ENCODE data around the gene MILR1. TPM values are rescaled to one million over a fixed set of nuclear protein-coding genes. Genes with fewer than 3 reads are reported as not detected.
"Not testable (repeated sequence)": the region's sequence is repeated elsewhere in the genome, so short reads cannot be mapped to it uniquely, and the experiment has no call there.

MILR1 gene
- total and polyA plus RNA-seq, 2 donors from 2014 or later: 2.2 to 17.8 TPM

DNA sequence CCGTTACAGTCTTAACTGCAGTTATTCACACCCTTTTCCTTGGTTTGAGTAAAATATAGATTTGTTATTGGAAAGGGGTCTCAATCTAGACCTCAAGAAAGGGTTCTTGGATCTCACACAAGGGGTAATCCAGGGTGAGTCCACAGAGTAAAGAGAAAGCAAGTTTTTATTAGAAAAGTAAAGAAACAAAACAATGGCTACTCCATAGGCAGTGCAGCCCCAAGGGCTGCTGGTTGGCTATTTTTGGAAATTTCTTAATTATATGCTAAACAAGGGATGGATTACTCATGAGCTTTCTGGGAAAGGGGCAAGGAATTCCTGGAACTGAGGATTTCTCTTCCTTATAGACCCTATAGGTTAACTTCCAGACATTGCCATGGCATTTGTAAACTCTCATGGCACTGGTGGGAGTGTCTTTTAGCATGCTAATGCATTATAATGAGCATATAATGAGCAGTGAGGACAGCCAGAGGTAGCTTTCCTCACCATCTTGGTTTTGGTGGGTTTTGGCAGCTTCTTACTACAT lies 24.5 kb upstream of the MILR1 start:
- TF ChIP-seq, protein P1, sequence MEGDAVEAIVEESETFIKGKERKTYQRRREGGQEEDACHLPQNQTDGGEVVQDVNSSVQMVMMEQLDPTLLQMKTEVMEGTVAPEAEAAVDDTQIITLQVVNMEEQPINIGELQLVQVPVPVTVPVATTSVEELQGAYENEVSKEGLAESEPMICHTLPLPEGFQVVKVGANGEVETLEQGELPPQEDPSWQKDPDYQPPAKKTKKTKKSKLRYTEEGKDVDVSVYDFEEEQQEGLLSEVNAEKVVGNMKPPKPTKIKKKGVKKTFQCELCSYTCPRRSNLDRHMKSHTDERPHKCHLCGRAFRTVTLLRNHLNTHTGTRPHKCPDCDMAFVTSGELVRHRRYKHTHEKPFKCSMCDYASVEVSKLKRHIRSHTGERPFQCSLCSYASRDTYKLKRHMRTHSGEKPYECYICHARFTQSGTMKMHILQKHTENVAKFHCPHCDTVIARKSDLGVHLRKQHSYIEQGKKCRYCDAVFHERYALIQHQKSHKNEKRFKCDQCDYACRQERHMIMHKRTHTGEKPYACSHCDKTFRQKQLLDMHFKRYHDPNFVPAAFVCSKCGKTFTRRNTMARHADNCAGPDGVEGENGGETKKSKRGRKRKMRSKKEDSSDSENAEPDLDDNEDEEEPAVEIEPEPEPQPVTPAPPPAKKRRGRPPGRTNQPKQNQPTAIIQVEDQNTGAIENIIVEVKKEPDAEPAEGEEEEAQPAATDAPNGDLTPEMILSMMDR (IDR thresholded peaks at IDR 0.05; ENCODE audit: borderline replicate concordance, extremely low read depth, insufficient read depth): no peak
- Histone ChIP-seq H3K27ac (ENCODE audit: low read depth in 2 of 2, low read length in 2 of 2) (no peak overlapping the region), H3K9ac (ENCODE audit: low read length in 3 of 3) (no peak overlapping the region), H3K27me3 (ENCODE audit: control insufficient read depth, insufficient read depth, low read length) (no peaks in the 10 kb centered on the region), H3K4me1 (ENCODE audit: control insufficient read depth in 2 of 3, insufficient read depth in 2 of 3, low read depth in 1 of 3, low read length in 3 of 3) (no peaks in the 10 kb centered on the region), H3K36me3 (ENCODE audit: control insufficient read depth in 2 of 3, insufficient read depth in 3 of 3, low read length in 3 of 3) (no peaks in the 10 kb centered on the region), H3K9me3 (ENCODE audit: control insufficient read depth in 2 of 3, insufficient read depth in 1 of 3, low read length in 3 of 3) (no peaks in the 10 kb centered on the region), H3K4me3 (ENCODE audit: low read length in 3 of 3) (no peak overlapping the region)
- intact Hi-C loops (cut with DNase I): loop anchor here (10.0 kb wide), 1 partner anchor 70 kb away; the partner anchor contains the start of gene POLG2
- no peak for DNase-seq
- FAIRE-seq: no peak

DNA sequence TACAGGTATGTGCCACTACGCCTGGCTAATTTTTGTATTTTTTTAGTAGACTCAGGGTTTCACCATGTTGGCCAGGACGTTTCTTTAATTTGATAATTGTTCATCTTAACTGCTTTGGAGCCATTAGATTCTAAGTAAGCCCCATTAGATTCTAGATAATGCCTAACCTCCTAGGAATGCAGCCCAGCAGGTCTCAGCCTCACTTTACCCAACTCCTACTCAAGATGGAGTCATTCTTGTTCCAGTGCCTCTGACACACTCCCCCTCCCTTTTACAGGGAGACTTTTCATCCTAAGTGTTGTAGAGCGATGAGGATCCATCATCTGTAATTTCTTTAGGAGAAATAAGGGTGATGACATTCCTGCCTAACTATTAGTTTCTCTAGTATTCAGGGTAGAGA lies 23.7 kb upstream of the MILR1 start:
- Histone ChIP-seq H3K9me3 (ENCODE audit: control insufficient read depth in 2 of 3, insufficient read depth in 1 of 3, low read length in 3 of 3) (no peaks in the 10 kb centered on the region), H3K27ac (ENCODE audit: low read depth in 2 of 2, low read length in 2 of 2) (no peak overlapping the region), H3K36me3 (ENCODE audit: control insufficient read depth in 2 of 3, insufficient read depth in 3 of 3, low read length in 3 of 3) (no peaks in the 10 kb centered on the region), H3K4me3 (ENCODE audit: low read length in 3 of 3) (no peak overlapping the region), H3K9ac (ENCODE audit: low read length in 3 of 3) (no peak overlapping the region), H3K4me1 (ENCODE audit: control insufficient read depth in 2 of 3, insufficient read depth in 2 of 3, low read depth in 1 of 3, low read length in 3 of 3) (no peaks in the 10 kb centered on the region), H3K27me3 (ENCODE audit: control insufficient read depth, insufficient read depth, low read length) (no peaks in the 10 kb centered on the region)
- TF ChIP-seq, protein P1 (IDR thresholded peaks at IDR 0.05; ENCODE audit: borderline replicate concordance, extremely low read depth, insufficient read depth): no peak
- DNase-seq (no peak), FAIRE-seq (no peak)
- intact Hi-C loops (cut with DNase I): loop anchor here (10.0 kb wide), 1 partner anchor 70 kb away; the partner anchor contains the start of gene POLG2

DNA sequence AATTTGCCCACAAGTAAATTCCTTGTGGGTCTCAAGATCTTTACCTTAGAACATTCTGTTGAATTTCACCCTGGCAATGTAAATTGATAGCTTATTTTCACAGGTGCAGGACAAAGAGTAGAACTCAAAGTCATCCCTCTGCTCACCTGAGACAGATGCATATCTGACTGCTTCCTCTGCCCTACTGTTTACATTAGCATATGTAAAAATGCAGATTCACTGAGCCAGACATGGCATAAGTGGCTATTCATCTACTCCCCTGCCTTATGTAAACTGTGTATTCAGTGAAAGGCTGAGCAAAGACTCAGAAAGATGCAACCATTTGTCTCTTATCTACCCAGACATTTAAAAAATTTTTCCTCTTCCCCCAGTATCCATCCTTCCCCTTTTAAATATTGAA lies 22.3 kb upstream of the MILR1 start:
- intact Hi-C loops (cut with DNase I): loop anchor here (10.0 kb wide), 1 partner anchor 68 kb away; the partner anchor contains the start of gene POLG2
- Histone ChIP-seq H3K27me3 (ENCODE audit: control insufficient read depth, insufficient read depth, low read length) (no peaks in the 10 kb centered on the region), H3K27ac (ENCODE audit: low read depth in 2 of 2, low read length in 2 of 2) (no peak overlapping the region), H3K36me3 (ENCODE audit: control insufficient read depth in 2 of 3, insufficient read depth in 3 of 3, low read length in 3 of 3) (no peaks in the 10 kb centered on the region), H3K4me1 (ENCODE audit: control insufficient read depth in 2 of 3, insufficient read depth in 2 of 3, low read depth in 1 of 3, low read length in 3 of 3) (no peaks in the 10 kb centered on the region), H3K4me3 (ENCODE audit: low read length in 3 of 3) (no peak overlapping the region), H3K9me3 (ENCODE audit: control insufficient read depth in 2 of 3, insufficient read depth in 1 of 3, low read length in 3 of 3) (no peaks in the 10 kb centered on the region), H3K9ac (ENCODE audit: low read length in 3 of 3) (no peak overlapping the region)
- DNase-seq (no peak), FAIRE-seq (no peak)
- TF ChIP-seq, protein P1 (IDR thresholded peaks at IDR 0.05; ENCODE audit: borderline replicate concordance, extremely low read depth, insufficient read depth): no peak

DNA sequence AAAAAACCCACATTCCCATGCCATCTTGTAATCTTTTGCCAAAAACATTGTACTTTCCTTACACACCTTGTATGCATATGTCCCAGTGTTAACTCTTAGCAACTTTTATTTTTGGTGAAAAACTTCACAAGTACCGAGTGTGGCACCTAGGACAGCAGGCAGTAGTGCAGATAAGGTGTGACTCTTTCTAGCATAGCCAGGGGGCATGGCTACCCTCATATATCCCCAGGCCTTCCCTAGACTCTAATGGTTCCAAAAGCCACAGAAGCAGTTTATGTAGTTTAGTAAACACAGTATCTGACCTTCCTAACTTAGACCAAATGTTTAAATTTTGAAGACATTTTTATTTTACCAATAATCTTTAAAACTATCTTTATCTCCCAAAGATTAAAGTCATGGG lies 20.5 kb upstream of the MILR1 start:
- Histone ChIP-seq H3K27me3 (ENCODE audit: control insufficient read depth, insufficient read depth, low read length) (no peaks in the 10 kb centered on the region), H3K9me3 (ENCODE audit: control insufficient read depth in 2 of 3, insufficient read depth in 1 of 3, low read length in 3 of 3) (no peaks in the 10 kb centered on the region), H3K27ac (ENCODE audit: low read depth in 2 of 2, low read length in 2 of 2) (no peak overlapping the region), H3K9ac (ENCODE audit: low read length in 3 of 3) (no peak overlapping the region), H3K4me1 (ENCODE audit: control insufficient read depth in 2 of 3, insufficient read depth in 2 of 3, low read depth in 1 of 3, low read length in 3 of 3) (no peaks in the 10 kb centered on the region), H3K36me3 (ENCODE audit: control insufficient read depth in 2 of 3, insufficient read depth in 3 of 3, low read length in 3 of 3) (no peaks in the 10 kb centered on the region), H3K4me3 (ENCODE audit: low read length in 3 of 3) (no peak overlapping the region)
- no peak for DNase-seq
- intact Hi-C loops (cut with DNase I): loop anchor here (10.0 kb wide), 1 partner anchor 66 kb away; the partner anchor contains the start of gene POLG2
- TF ChIP-seq, protein P1 (IDR thresholded peaks at IDR 0.05; ENCODE audit: borderline replicate concordance, extremely low read depth, insufficient read depth): no peak
- FAIRE-seq: no peak

DNA sequence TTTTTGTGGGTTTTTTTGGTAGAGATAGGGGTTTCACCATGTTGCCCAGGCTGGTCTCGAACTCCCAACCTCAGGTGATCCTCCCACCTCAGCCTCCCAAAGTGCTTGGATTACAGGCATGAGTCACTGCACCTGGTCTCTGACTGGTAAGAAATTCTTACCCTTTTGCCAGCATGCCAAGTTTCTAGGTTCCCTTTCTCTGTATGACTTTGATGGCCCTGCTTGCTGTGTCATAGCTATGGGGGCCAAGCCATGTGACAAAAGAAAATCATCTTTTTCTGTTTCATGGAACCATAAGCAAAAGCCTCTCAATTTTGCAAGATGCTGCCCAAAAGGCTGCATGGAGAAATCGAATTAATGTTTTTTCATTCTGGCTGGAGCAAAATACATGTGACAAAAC lies 18.9 kb upstream of the MILR1 start:
- H3K36me3 ChIP-seq (ENCODE audit: control insufficient read depth in 2 of 3, insufficient read depth in 3 of 3, low read length in 3 of 3); DNase-seq; FAIRE-seq; H3K4me1 ChIP-seq (ENCODE audit: control insufficient read depth in 2 of 3, insufficient read depth in 2 of 3, low read depth in 1 of 3, low read length in 3 of 3); intact Hi-C loops (cut with DNase I); H3K27ac ChIP-seq (ENCODE audit: low read depth in 2 of 2, low read length in 2 of 2); H3K4me3 ChIP-seq (ENCODE audit: low read length in 3 of 3); H3K27me3 ChIP-seq (ENCODE audit: control insufficient read depth, insufficient read depth, low read length); H3K9ac ChIP-seq (ENCODE audit: low read length in 3 of 3); H3K9me3 ChIP-seq (ENCODE audit: control insufficient read depth in 2 of 3, insufficient read depth in 1 of 3, low read length in 3 of 3): not testable (repeated sequence)

All from kidney (tissue), 14 donors.